WTC11 (cell line): ENCODE data around the gene TNIK. TPM values are rescaled to one million over a fixed set of nuclear protein-coding genes. Genes with fewer than 3 reads are reported as not detected.

Source experiments
- ATAC-seq: fragments of 200-7000 bp; cut with Tn5 transposase; 2 replicates; pipeline ENCODE4 v1.10.0; 2021; ENCODE audit warnings: mild to moderate bottlenecking, moderate library complexity
- CTCF ChIA-PET: fragments of 300-600 bp; sonication (Branson Sonifier 250); formaldehyde crosslinking; loops from one replicate; lab custom pipeline; 2021; ENCODE audit warnings: antibody characterized with exemption; lab: Charles Lee
- POLR2A ChIA-PET: fragments of 350-600 bp; sonication (Branson Sonifier 250); formaldehyde crosslinking; loops from one replicate; lab custom pipeline; 2021; ENCODE audit warnings: antibody characterized with exemption; lab: Charles Lee
- DNase-seq: peaks from one replicate; pipeline ENCODE4 v3.0.0; 2021; ENCODE audit warnings: low spot score
- H3K27ac Mint-ChIP-seq: 2 replicates; pipeline ENCODE4 v1.8.0; 2021; ENCODE audit warnings: mixed read lengths
- H3K27me3 Mint-ChIP-seq: 2 replicates; pipeline ENCODE4 v1.8.0; 2021; ENCODE audit warnings: low read depth, mild to moderate bottlenecking, moderate library complexity, mixed read lengths
- H3K36me3 Mint-ChIP-seq: 2 replicates; pipeline ENCODE4 v1.8.0; 2021; ENCODE audit warnings: mixed read lengths
- H3K4me1 Mint-ChIP-seq: 2 replicates; pipeline ENCODE4 v1.8.0; 2022; ENCODE audit warnings: mixed read lengths
- H3K4me3 Mint-ChIP-seq: 2 replicates; pipeline ENCODE4 v1.8.0; 2021; ENCODE audit warnings: mild to moderate bottlenecking, moderate library complexity, mixed read lengths
- H3K9me3 Mint-ChIP-seq: 2 replicates; pipeline ENCODE4 v1.8.0; 2021; ENCODE audit warnings: mixed read lengths
- AFF4 ChIP-seq: sonication (generic); formaldehyde crosslinking; IDR thresholded peaks from 2 replicates; pipeline ENCODE4 v1.8.1; 2023; ENCODE audit warnings: mild to moderate bottlenecking, missing genetic modification reagents, borderline replicate concordance
- ARID4B ChIP-seq: sonication (generic); formaldehyde crosslinking; IDR thresholded peaks from 2 replicates; pipeline ENCODE4 v1.8.0; 2023; ENCODE audit warnings: missing genetic modification reagents, mild to moderate bottlenecking, borderline replicate concordance
- ATF2 ChIP-seq: sonication (generic); formaldehyde crosslinking; IDR thresholded peaks from 2 replicates; pipeline ENCODE4 v1.8.1; 2022; ENCODE audit warnings: low read depth, missing genetic modification reagents, borderline replicate concordance
- ATF3 ChIP-seq: sonication (generic); formaldehyde crosslinking; conservative IDR thresholded peaks from 2 replicates; pipeline ENCODE4 v1.8.1; 2022; ENCODE audit warnings: mild to moderate bottlenecking, missing genetic modification reagents
- CBFB ChIP-seq: sonication (generic); formaldehyde crosslinking; IDR thresholded peaks from 2 replicates; pipeline ENCODE4 v1.8.1; 2022; ENCODE audit warnings: mild to moderate bottlenecking, low read depth, missing genetic modification reagents
- CREM ChIP-seq: sonication (generic); formaldehyde crosslinking; IDR thresholded peaks from 2 replicates; pipeline ENCODE4 v1.8.1; 2022; ENCODE audit warnings: mild to moderate bottlenecking, missing genetic modification reagents, moderate library complexity
- EMX1 ChIP-seq: fragments of 250-450 bp; sonication (Bioruptor Pico); IDR thresholded peaks from 2 replicates; pipeline ENCODE4 v1.8.0; 2021; ENCODE audit warnings: mild to moderate bottlenecking
- ESRRA ChIP-seq: sonication (generic); formaldehyde crosslinking; IDR thresholded peaks from 2 replicates; pipeline ENCODE4 v1.8.1; 2022; ENCODE audit warnings: mild to moderate bottlenecking, missing genetic modification reagents, borderline replicate concordance
- FOXJ3 ChIP-seq: sonication (generic); formaldehyde crosslinking; IDR thresholded peaks from 2 replicates; pipeline ENCODE4 v1.9.0; 2021; ENCODE audit warnings: missing genetic modification reagents, mild to moderate bottlenecking, borderline replicate concordance
- FOXK1 ChIP-seq: sonication (generic); formaldehyde crosslinking; IDR thresholded peaks from 2 replicates; pipeline ENCODE4 v1.8.0; 2022; ENCODE audit warnings: mild to moderate bottlenecking, moderate library complexity, missing genetic modification reagents
- FOXP1 ChIP-seq: sonication (generic); formaldehyde crosslinking; IDR thresholded peaks from 2 replicates; pipeline ENCODE4 v1.8.0; 2022; ENCODE audit warnings: missing genetic modification reagents, mild to moderate bottlenecking, moderate library complexity, borderline replicate concordance
- FOXP4 ChIP-seq: sonication (generic); formaldehyde crosslinking; IDR thresholded peaks from 2 replicates; pipeline ENCODE4 v1.8.0; 2022; ENCODE audit warnings: mild to moderate bottlenecking, missing genetic modification reagents
- HMGA2 ChIP-seq: fragments of 250-450 bp; sonication (Bioruptor Pico); IDR thresholded peaks from 2 replicates; pipeline ENCODE4 v1.4.0; 2021; ENCODE audit warnings: mild to moderate bottlenecking, moderate library complexity
- IRF1 ChIP-seq: sonication (generic); formaldehyde crosslinking; IDR thresholded peaks from 2 replicates; pipeline ENCODE4 v1.8.0; 2023; ENCODE audit warnings: missing genetic modification reagents
- IRF2 ChIP-seq: sonication (generic); formaldehyde crosslinking; IDR thresholded peaks from 2 replicates; pipeline ENCODE4 v1.8.0; 2022; ENCODE audit warnings: low read depth, missing genetic modification reagents, borderline replicate concordance
- JUN ChIP-seq: sonication (generic); formaldehyde crosslinking; IDR thresholded peaks from 2 replicates; pipeline ENCODE4 v1.8.0; 2023; ENCODE audit warnings: mild to moderate bottlenecking, missing genetic modification reagents
- KAT7 ChIP-seq: sonication (generic); formaldehyde crosslinking; IDR thresholded peaks from 2 replicates; pipeline ENCODE4 v1.8.1; 2023; ENCODE audit warnings: missing genetic modification reagents, mild to moderate bottlenecking, borderline replicate concordance
- SMAD3 ChIP-seq: sonication (generic); formaldehyde crosslinking; IDR thresholded peaks from 2 replicates; pipeline ENCODE4 v1.8.0; 2022; ENCODE audit warnings: missing genetic modification reagents, mild to moderate bottlenecking, borderline replicate concordance
- SMAD4 ChIP-seq: sonication (generic); formaldehyde crosslinking; IDR thresholded peaks from 2 replicates; pipeline ENCODE4 v1.8.0; 2022; ENCODE audit warnings: mild to moderate bottlenecking, missing genetic modification reagents
- SP1 ChIP-seq: sonication (generic); formaldehyde crosslinking; conservative IDR thresholded peaks from 2 replicates; pipeline ENCODE4 v1.8.1; 2022; ENCODE audit warnings: missing genetic modification reagents
- ZNF138 ChIP-seq: sonication (generic); formaldehyde crosslinking; conservative IDR thresholded peaks from 2 replicates; pipeline ENCODE4 v1.8.1; 2022; ENCODE audit warnings: mild to moderate bottlenecking, moderate library complexity, missing genetic modification reagents
- ZNF232 ChIP-seq: sonication (generic); formaldehyde crosslinking; IDR thresholded peaks from 2 replicates; pipeline ENCODE4 v1.8.0; 2022; ENCODE audit warnings: mild to moderate bottlenecking, missing genetic modification reagents
- ZNF396 ChIP-seq: fragments of 250-450 bp; sonication (Bioruptor Pico); IDR thresholded peaks from 2 replicates; pipeline ENCODE4 v1.8.0; 2021; ENCODE audit warnings: mild to moderate bottlenecking, moderate library complexity, borderline replicate concordance
- total RNA-seq: library from RNA; stranded (reverse); gene quantifications from 3 replicates; pipeline ENCODE4 v1.2.3, GENCODE V29; 2021

TNIK gene
- total RNA-seq, 1 experiment from 2014 or later, result 50.3 TPM

- no peak for TF ChIP-seq CBFB (CRISPR knock-in tag)
- no peak for TF ChIP-seq ATF3 (CRISPR knock-in tag)
- TF ChIP-seq JUN (CRISPR knock-in tag), result no peak
- TF ChIP-seq ZNF396, result no peak
- no peak for TF ChIP-seq ATF2 (CRISPR knock-in tag)
- TF ChIP-seq CREM (CRISPR knock-in tag), result no peak
- TF ChIP-seq ESRRA (CRISPR knock-in tag), result no peak
- no peak for TF ChIP-seq FOXK1 (CRISPR knock-in tag)
- no peak for TF ChIP-seq EMX1 (CRISPR knock-in tag)
- no peak for TF ChIP-seq KAT7
- no peak for TF ChIP-seq ZNF138 (CRISPR knock-in tag)
- TF ChIP-seq FOXP4, result no peak
- no peak for TF ChIP-seq ARID4B (CRISPR knock-in tag)
- no peak for TF ChIP-seq SMAD3 (CRISPR knock-in tag)
- TF ChIP-seq FOXJ3 (CRISPR knock-in tag), result no peak
- TF ChIP-seq SMAD4 (CRISPR knock-in tag), result no peak
Measured at GRCh38 chr3:171481011-171481410, 20.8 kb upstream of the TNIK start (continued).

- H3K27me3 Mint-ChIP-seq, result no peaks in the 10 kb centered on the region; the same call in 1 of the 2 replicates
- TF ChIP-seq IRF1 (CRISPR knock-in tag) (no peak), HMGA2 (CRISPR knock-in tag) (no peak), IRF2 (no peak), SP1 (no peak), ZNF232 (CRISPR knock-in tag) (no peak), FOXP1 (CRISPR knock-in tag) (no peak), AFF4 (CRISPR knock-in tag) (no peak)
Measured at GRCh38 chr3:171480526-171480925, 20.3 kb upstream of the TNIK start.

More at GRCh38 chr3:171480526-171480925, 20.3 kb upstream of the TNIK start:
- peaks cover 4% of the 10 kb centered on the region; the same call in 1 of the 2 replicates for H3K9me3 Mint-ChIP-seq
- no peaks in the 10 kb centered on the region for H3K36me3 Mint-ChIP-seq
- no peak overlapping the region for H3K27ac Mint-ChIP-seq
- H3K4me3 Mint-ChIP-seq, result no peak overlapping the region
- ATAC-seq (no peak), DNase-seq (no peak)
- H3K4me1 Mint-ChIP-seq, result peaks cover 3% of the 10 kb centered on the region
- POLR2A ChIA-PET, result no interaction called here
- CTCF ChIA-PET, result no interaction called here
